Measurements from ENCODE around the gene PLA2G3. TPM values are rescaled to one million over a fixed set of nuclear protein-coding genes. Genes with fewer than 3 reads are reported as not detected.
"Not testable (repeated sequence)": the region's sequence is repeated elsewhere in the genome, so short reads cannot be mapped to it uniquely, and the experiment has no call there.

PLA2G3 gene
- total RNA-seq, 1 experiment from 2014 or later: not detected

GRCh38 chr22:31098632-31099110, 41.6 kb downstream of the PLA2G3 start:
- no peaks in the 10 kb centered on the region for H3K9me3 ChIP-seq
- H3K9me3 Mint-ChIP-seq (ENCODE audit: unreplicated experiment): no peaks in the 10 kb centered on the region
- ChIA-PET CTCF (interaction anchor here (0.7 kb wide), 1 partner anchor 132 kb away, joined by 3 read pairs; no protein-coding TSS in a partner anchor), POLR2A (no interaction called here)
- H3K27me3 Mint-ChIP-seq (ENCODE audit: insufficient read depth, unreplicated experiment): no peaks in the 10 kb centered on the region
- DNase-seq: no peak
- H3K4me3 ChIP-seq (ENCODE audit: low read depth, low read length): no peak overlapping the region
- no peaks in the 10 kb centered on the region for H3K4me1 ChIP-seq
- intact Hi-C loops (cut with micrococcal nuclease; ENCODE audit: unreplicated experiment): no loop called here
- H3K27ac Mint-ChIP-seq (ENCODE audit: unreplicated experiment): no peak overlapping the region
- TF ChIP-seq, protein P1, sequence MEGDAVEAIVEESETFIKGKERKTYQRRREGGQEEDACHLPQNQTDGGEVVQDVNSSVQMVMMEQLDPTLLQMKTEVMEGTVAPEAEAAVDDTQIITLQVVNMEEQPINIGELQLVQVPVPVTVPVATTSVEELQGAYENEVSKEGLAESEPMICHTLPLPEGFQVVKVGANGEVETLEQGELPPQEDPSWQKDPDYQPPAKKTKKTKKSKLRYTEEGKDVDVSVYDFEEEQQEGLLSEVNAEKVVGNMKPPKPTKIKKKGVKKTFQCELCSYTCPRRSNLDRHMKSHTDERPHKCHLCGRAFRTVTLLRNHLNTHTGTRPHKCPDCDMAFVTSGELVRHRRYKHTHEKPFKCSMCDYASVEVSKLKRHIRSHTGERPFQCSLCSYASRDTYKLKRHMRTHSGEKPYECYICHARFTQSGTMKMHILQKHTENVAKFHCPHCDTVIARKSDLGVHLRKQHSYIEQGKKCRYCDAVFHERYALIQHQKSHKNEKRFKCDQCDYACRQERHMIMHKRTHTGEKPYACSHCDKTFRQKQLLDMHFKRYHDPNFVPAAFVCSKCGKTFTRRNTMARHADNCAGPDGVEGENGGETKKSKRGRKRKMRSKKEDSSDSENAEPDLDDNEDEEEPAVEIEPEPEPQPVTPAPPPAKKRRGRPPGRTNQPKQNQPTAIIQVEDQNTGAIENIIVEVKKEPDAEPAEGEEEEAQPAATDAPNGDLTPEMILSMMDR (IDR thresholded peaks at IDR 0.05; ENCODE audit: insufficient read depth in 1 of 2, low read depth in 1 of 2, low read length in 1 of 2, severe bottlenecking in 1 of 2, unreplicated experiment in 1 of 2): no peak
- H3K36me3 ChIP-seq (ENCODE audit: control insufficient read depth, insufficient read depth, low read length): no peaks in the 10 kb centered on the region; the same call in none of the 2 replicates
- no peaks in the 10 kb centered on the region for H3K27me3 ChIP-seq (replicated peaks; ENCODE audit: control insufficient read depth, insufficient read depth, low read length)
- H3K4me1 Mint-ChIP-seq (ENCODE audit: low read depth, unreplicated experiment): no peaks in the 10 kb centered on the region
- H3K4me3 Mint-ChIP-seq (ENCODE audit: unreplicated experiment): no peak overlapping the region
- peaks cover 13% of the 10 kb centered on the region for H3K36me3 Mint-ChIP-seq (ENCODE audit: insufficient read depth, unreplicated experiment)
- no TSS peak for BruUV-seq (replicated peaks)

GRCh38 chr22:31097941-31098631, 42.2 kb downstream of the PLA2G3 start:
- TF ChIP-seq, protein P1 (IDR thresholded peaks at IDR 0.05; ENCODE audit: insufficient read depth in 1 of 2, low read depth in 1 of 2, low read length in 1 of 2, severe bottlenecking in 1 of 2, unreplicated experiment in 1 of 2): no peak
- DNase-seq: no peak
- H3K4me1 ChIP-seq: no peaks in the 10 kb centered on the region
- intact Hi-C loops (cut with micrococcal nuclease; ENCODE audit: unreplicated experiment): no loop called here
- POLR2A ChIA-PET: no interaction called here
- H3K36me3 ChIP-seq (ENCODE audit: control insufficient read depth, insufficient read depth, low read length): no peaks in the 10 kb centered on the region; the same call in none of the 2 replicates
- no peak overlapping the region for H3K4me3 ChIP-seq (ENCODE audit: low read depth, low read length)
- H3K4me1 Mint-ChIP-seq (ENCODE audit: low read depth, unreplicated experiment): no peaks in the 10 kb centered on the region
- BruUV-seq (replicated peaks): no TSS peak
- no peaks in the 10 kb centered on the region for H3K9me3 ChIP-seq
- peaks cover 13% of the 10 kb centered on the region for H3K36me3 Mint-ChIP-seq (ENCODE audit: insufficient read depth, unreplicated experiment)
- H3K27ac Mint-ChIP-seq (ENCODE audit: unreplicated experiment): no peak overlapping the region
- H3K4me3 Mint-ChIP-seq (ENCODE audit: unreplicated experiment): no peak overlapping the region
- no peaks in the 10 kb centered on the region for H3K27me3 Mint-ChIP-seq (ENCODE audit: insufficient read depth, unreplicated experiment)
- no peaks in the 10 kb centered on the region for H3K9me3 Mint-ChIP-seq (ENCODE audit: unreplicated experiment)
- no peaks in the 10 kb centered on the region for H3K27me3 ChIP-seq (replicated peaks; ENCODE audit: control insufficient read depth, insufficient read depth, low read length)
- CTCF ChIA-PET: no interaction called here

- H3K9me3 ChIP-seq; H3K4me3 Mint-ChIP-seq (ENCODE audit: unreplicated experiment); DNase-seq; H3K27me3 Mint-ChIP-seq (ENCODE audit: insufficient read depth, unreplicated experiment); H3K36me3 ChIP-seq (ENCODE audit: control insufficient read depth, insufficient read depth, low read length); H3K27ac Mint-ChIP-seq (ENCODE audit: unreplicated experiment); H3K27me3 ChIP-seq (replicated peaks; ENCODE audit: control insufficient read depth, insufficient read depth, low read length); H3K4me1 ChIP-seq; intact Hi-C loops (cut with micrococcal nuclease; ENCODE audit: unreplicated experiment); H3K4me1 Mint-ChIP-seq (ENCODE audit: low read depth, unreplicated experiment); CTCF ChIA-PET; H3K9me3 Mint-ChIP-seq (ENCODE audit: unreplicated experiment); POLR2A ChIA-PET; H3K4me3 ChIP-seq (ENCODE audit: low read depth, low read length); BruUV-seq (replicated peaks): not testable (repeated sequence)
- H3K36me3 Mint-ChIP-seq (ENCODE audit: insufficient read depth, unreplicated experiment): peaks cover 13% of the 10 kb centered on the region
Observed at GRCh38 chr22:31097539-31097938, 42.8 kb downstream of the PLA2G3 start.

Measured in Caco-2 (cell line).